HG02610 (cell line): ENCODE measurements around the gene IL27RA.

Source experiments
- ATAC-seq: cut with Tn5 transposase; IDR thresholded peaks from one replicate; pipeline ENCODE4 v1.9.1; 2021; ENCODE audit warnings: mild to moderate bottlenecking, moderate library complexity; ENCODE audit not compliant: unreplicated experiment

The IL27RA gene

GRCh38 chr19:14031719-14032480, at the start of gene IL27RA:
TSS of gene IL27RA (plus strand) at chr19:14031762. CDS start at chr19:14031873, 111 bp downstream.
- ATAC-seq = peak; percentile 53

GRCh38 chr19:13981988-13982501, 49.5 kb upstream of the IL27RA start:
- ATAC-seq = no peak

GRCh38 chr19:13982773-13983172, 48.8 kb upstream of the IL27RA start:
- ATAC-seq = no peak

- no peak for ATAC-seq
These were observed 48.2 kb upstream of the IL27RA start for GRCh38 chr19:13983213-13983889.

GRCh38 chr19:13984186-13984585, 47.4 kb upstream of the IL27RA start:
- no peak for ATAC-seq

- no peak for ATAC-seq
These were observed 46.5 kb upstream of the IL27RA start for GRCh38 chr19:13984875-13985741.

GRCh38 chr19:13985771-13986347, 45.7 kb upstream of the IL27RA start:
- peak; percentile 8 for ATAC-seq

GRCh38 chr19:13986348-13986904, 45.1 kb upstream of the IL27RA start:
- peak; percentile 78 for ATAC-seq

- ATAC-seq = no peak
These were observed 44.3 kb upstream of the IL27RA start for GRCh38 chr19:13987101-13987890.

- ATAC-seq = no peak
These were observed 42.1 kb upstream of the IL27RA start for GRCh38 chr19:13989487-13989886.

GRCh38 chr19:13990085-13990484, 41.5 kb upstream of the IL27RA start:
- ATAC-seq = no peak

- no peak for ATAC-seq
These were observed 39.5 kb upstream of the IL27RA start for GRCh38 chr19:13992025-13992424.

- no peak for ATAC-seq
These were observed 37.8 kb upstream of the IL27RA start for GRCh38 chr19:13993590-13994300.

- ATAC-seq = no peak
These were observed 36.4 kb upstream of the IL27RA start for GRCh38 chr19:13995017-13995728.

GRCh38 chr19:13995878-13996765, 35.4 kb upstream of the IL27RA start:
- ATAC-seq = no peak

- ATAC-seq = no peak
These were observed 34.5 kb upstream of the IL27RA start for GRCh38 chr19:13996928-13997630.

- ATAC-seq = no peak
These were observed 34.0 kb upstream of the IL27RA start for GRCh38 chr19:13997631-13997962.
